HCEC 1CT (cell line): ENCODE results near the gene TENT5D.
"Not testable (repeated sequence)": the region's sequence is repeated elsewhere in the genome, so short reads cannot be mapped to it uniquely, and the experiment has no call there.

Experiments used
- DNase-seq: peaks from one replicate; pipeline ENCODE4 v3.0.0-alpha.2; 2017

The TENT5D gene

GRCh38 chrX:80420147-80420546, at the start of gene TENT5D:
Gene TENT5D, plus strand, starts transcription at chrX:80420447. Its CDS starts 22,093 bp downstream, at chrX:80442540.
- DNase-seq, result no peak

- not testable (repeated sequence) for DNase-seq
Measured at GRCh38 chrX:80385651-80386050, 34.6 kb upstream of the TENT5D start.

- DNase-seq, result no peak
Measured at GRCh38 chrX:80388206-80388605, 32.0 kb upstream of the TENT5D start.

GRCh38 chrX:80412042-80412441, 8.2 kb upstream of the TENT5D start:
- no peak for DNase-seq

GRCh38 chrX:80423000-80423399, 2.8 kb downstream of the TENT5D start:
- no peak for DNase-seq

GRCh38 chrX:80423744-80424143, 3.5 kb downstream of the TENT5D start:
- DNase-seq, result no peak

GRCh38 chrX:80430826-80431504, 10.7 kb downstream of the TENT5D start:
- DNase-seq, result no peak

GRCh38 chrX:80431505-80431832, 11.2 kb downstream of the TENT5D start:
- DNase-seq, result no peak

GRCh38 chrX:80432441-80432840, 12.2 kb downstream of the TENT5D start:
- no peak for DNase-seq

GRCh38 chrX:80432863-80433262, 12.6 kb downstream of the TENT5D start:
- no peak for DNase-seq

- DNase-seq, result not testable (repeated sequence)
Measured at GRCh38 chrX:80468166-80468565, 47.9 kb downstream of the TENT5D start.

- no peak for DNase-seq
Measured at GRCh38 chrX:80471582-80471981, 51.3 kb downstream of the TENT5D start.

- DNase-seq, result no peak
Measured at GRCh38 chrX:80485543-80485942, 65.3 kb downstream of the TENT5D start.

GRCh38 chrX:80486299-80486698, 66.1 kb downstream of the TENT5D start:
- DNase-seq, result no peak

- DNase-seq, result no peak
Measured at GRCh38 chrX:80489166-80489565, 68.9 kb downstream of the TENT5D start.
